Memory B cell (primary cell): Measurements from ENCODE around the gene POLR2C.
"Not testable (repeated sequence)": the region's sequence is repeated elsewhere in the genome, so short reads cannot be mapped to it uniquely, and the experiment has no call there.

Experiments used
- ATAC-seq: fragments of 150-1000 bp; cut with Tn5 transposase; 2 replicates; pipeline ENCODE4 v1.10.0; 2021; ENCODE audit warnings: low read depth, mild to moderate bottlenecking, moderate library complexity
- DNase-seq, 2 donors: peaks; one replicate each; pipeline ENCODE4 v3.0.0; 2022; ENCODE audit warnings: low spot score in 2 of 2
- H3K27ac Mint-ChIP-seq: one replicate; pipeline ENCODE4 v1.8.0; 2022; ENCODE audit warnings: mild to moderate bottlenecking, moderate library complexity, mixed read lengths
- H3K27me3 Mint-ChIP-seq: one replicate; pipeline ENCODE4 v1.8.0; 2022; ENCODE audit warnings: mixed read lengths
- H3K36me3 Mint-ChIP-seq: one replicate; pipeline ENCODE4 v1.8.0; 2022; ENCODE audit warnings: mild to moderate bottlenecking, mixed read lengths
- H3K4me1 Mint-ChIP-seq: one replicate; pipeline ENCODE4 v1.8.0; 2022; ENCODE audit warnings: mixed read lengths
- H3K4me3 Mint-ChIP-seq: one replicate; pipeline ENCODE4 v1.8.0; 2022; ENCODE audit warnings: mild to moderate bottlenecking, moderate library complexity, mixed read lengths
- H3K9me3 Mint-ChIP-seq: one replicate; pipeline ENCODE4 v1.8.0; 2022; ENCODE audit warnings: mixed read lengths

The POLR2C gene

GRCh38 chr16:57493767-57494166 lies 31.3 kb downstream of the POLR2C start:
- no peak for DNase-seq
- H3K4me1 Mint-ChIP-seq, result peaks cover 3% of the 10 kb centered on the region
- peaks cover 3% of the 10 kb centered on the region for H3K27me3 Mint-ChIP-seq
- ATAC-seq, result no peak
- H3K9me3 Mint-ChIP-seq, result no peaks in the 10 kb centered on the region
- no peak overlapping the region for H3K4me3 Mint-ChIP-seq
- H3K27ac Mint-ChIP-seq, result no peak overlapping the region
- no peaks in the 10 kb centered on the region for H3K36me3 Mint-ChIP-seq

- H3K4me3 Mint-ChIP-seq, result no peak overlapping the region
- H3K27ac Mint-ChIP-seq, result no peak overlapping the region
- ATAC-seq, result no peak
- H3K4me1 Mint-ChIP-seq, result peaks cover 6% of the 10 kb centered on the region
- H3K36me3 Mint-ChIP-seq, result no peaks in the 10 kb centered on the region
- DNase-seq, result no peak
- H3K9me3 Mint-ChIP-seq, result no peaks in the 10 kb centered on the region
- H3K27me3 Mint-ChIP-seq, result peaks cover 13% of the 10 kb centered on the region
Measured at GRCh38 chr16:57497121-57497520, 34.6 kb downstream of the POLR2C start.

GRCh38 chr16:57498031-57498430 lies 35.6 kb downstream of the POLR2C start:
- Mint-ChIP-seq H3K36me3 (no peaks in the 10 kb centered on the region), H3K27me3 (peaks cover 13% of the 10 kb centered on the region), H3K4me1 (peaks cover 6% of the 10 kb centered on the region), H3K4me3 (no peak overlapping the region), H3K9me3 (no peaks in the 10 kb centered on the region), H3K27ac (no peak overlapping the region)
- DNase-seq (no peak), ATAC-seq (no peak)

- not testable (repeated sequence) for H3K4me1 Mint-ChIP-seq, H3K9me3 Mint-ChIP-seq, H3K4me3 Mint-ChIP-seq, H3K27ac Mint-ChIP-seq, ATAC-seq, H3K36me3 Mint-ChIP-seq, DNase-seq
- peaks cover 11% of the 10 kb centered on the region for H3K27me3 Mint-ChIP-seq
Measured at GRCh38 chr16:57499941-57500340, 37.5 kb downstream of the POLR2C start.

- Mint-ChIP-seq H3K36me3 (no peaks in the 10 kb centered on the region), H3K4me1 (peaks cover 2% of the 10 kb centered on the region), H3K9me3 (no peaks in the 10 kb centered on the region), H3K27ac (no peak overlapping the region), H3K4me3 (no peak overlapping the region), H3K27me3 (peaks cover 12% of the 10 kb centered on the region)
- ATAC-seq (no peak), DNase-seq (no peak)
Measured at GRCh38 chr16:57500578-57501111, 38.2 kb downstream of the POLR2C start.

GRCh38 chr16:57501492-57501891 lies 39.0 kb downstream of the POLR2C start:
- Mint-ChIP-seq H3K27ac (no peak overlapping the region), H3K4me1 (peaks cover 2% of the 10 kb centered on the region), H3K9me3 (no peaks in the 10 kb centered on the region), H3K4me3 (no peak overlapping the region), H3K27me3 (peaks cover 17% of the 10 kb centered on the region), H3K36me3 (no peaks in the 10 kb centered on the region)
- DNase-seq (no peak), ATAC-seq (no peak)

GRCh38 chr16:57502048-57502775 lies 39.7 kb downstream of the POLR2C start:
- Mint-ChIP-seq H3K4me3 (no peak overlapping the region), H3K27me3 (peaks cover 18% of the 10 kb centered on the region), H3K27ac (no peak overlapping the region), H3K9me3 (no peaks in the 10 kb centered on the region), H3K4me1 (peaks cover 2% of the 10 kb centered on the region), H3K36me3 (no peaks in the 10 kb centered on the region)
- no peak for DNase-seq
- ATAC-seq, result no peak

GRCh38 chr16:57503366-57503765 lies 40.9 kb downstream of the POLR2C start:
- H3K27me3 Mint-ChIP-seq, result peaks cover 20% of the 10 kb centered on the region
- DNase-seq (no peak), ATAC-seq (no peak)
- no peaks in the 10 kb centered on the region for H3K9me3 Mint-ChIP-seq
- peaks cover 2% of the 10 kb centered on the region for H3K4me1 Mint-ChIP-seq
- no peak overlapping the region for H3K4me3 Mint-ChIP-seq
- no peak overlapping the region for H3K27ac Mint-ChIP-seq
- H3K36me3 Mint-ChIP-seq, result no peaks in the 10 kb centered on the region

- H3K9me3 Mint-ChIP-seq, result no peaks in the 10 kb centered on the region
- ATAC-seq (no peak), DNase-seq (no peak)
- H3K27ac Mint-ChIP-seq, result no peak overlapping the region
- H3K4me1 Mint-ChIP-seq, result peaks cover 2% of the 10 kb centered on the region
- H3K27me3 Mint-ChIP-seq, result peaks cover 17% of the 10 kb centered on the region
- H3K4me3 Mint-ChIP-seq, result no peak overlapping the region
- H3K36me3 Mint-ChIP-seq, result no peaks in the 10 kb centered on the region
Measured at GRCh38 chr16:57504001-57504400, 41.5 kb downstream of the POLR2C start.

GRCh38 chr16:57504491-57504890 lies 42.0 kb downstream of the POLR2C start:
- H3K9me3 Mint-ChIP-seq, result no peaks in the 10 kb centered on the region
- ATAC-seq, result no peak
- H3K4me3 Mint-ChIP-seq, result no peak overlapping the region
- no peaks in the 10 kb centered on the region for H3K36me3 Mint-ChIP-seq
- DNase-seq, result no peak
- H3K27ac Mint-ChIP-seq, result no peak overlapping the region
- peaks cover 2% of the 10 kb centered on the region for H3K4me1 Mint-ChIP-seq
- H3K27me3 Mint-ChIP-seq, result peaks cover 16% of the 10 kb centered on the region

- Mint-ChIP-seq H3K36me3 (no peaks in the 10 kb centered on the region), H3K27me3 (peaks cover 16% of the 10 kb centered on the region), H3K4me1 (peaks cover 2% of the 10 kb centered on the region), H3K27ac (no peak overlapping the region), H3K4me3 (no peak overlapping the region), H3K9me3 (no peaks in the 10 kb centered on the region)
- DNase-seq, result no peak
- ATAC-seq, result no peak
Measured at GRCh38 chr16:57505169-57505568, 42.7 kb downstream of the POLR2C start.

GRCh38 chr16:57507136-57508034 lies 44.9 kb downstream of the POLR2C start:
- DNase-seq (no peak), ATAC-seq (no peak)
- H3K27me3 Mint-ChIP-seq, result peaks cover 10% of the 10 kb centered on the region
- no peak overlapping the region for H3K4me3 Mint-ChIP-seq
- peaks cover 3% of the 10 kb centered on the region for H3K36me3 Mint-ChIP-seq
- no peaks in the 10 kb centered on the region for H3K9me3 Mint-ChIP-seq
- H3K27ac Mint-ChIP-seq, result no peak overlapping the region
- H3K4me1 Mint-ChIP-seq, result no peaks in the 10 kb centered on the region

- DNase-seq, result no peak
- Mint-ChIP-seq H3K4me3 (no peak overlapping the region), H3K27ac (no peak overlapping the region), H3K4me1 (no peaks in the 10 kb centered on the region), H3K9me3 (no peaks in the 10 kb centered on the region), H3K36me3 (peaks cover 3% of the 10 kb centered on the region), H3K27me3 (peaks cover 10% of the 10 kb centered on the region)
- no peak for ATAC-seq
Measured at GRCh38 chr16:57508035-57508425, 45.6 kb downstream of the POLR2C start.

- no peak for ATAC-seq
- Mint-ChIP-seq H3K27me3 (peaks cover 10% of the 10 kb centered on the region), H3K27ac (no peak overlapping the region), H3K4me1 (no peaks in the 10 kb centered on the region), H3K9me3 (no peaks in the 10 kb centered on the region), H3K36me3 (peaks cover 5% of the 10 kb centered on the region), H3K4me3 (no peak overlapping the region)
- DNase-seq, result no peak
Measured at GRCh38 chr16:57509231-57509923, 46.9 kb downstream of the POLR2C start.
